ENCODE measurements around the gene PSMG3.
A peak's percentile ranks its signal among the peaks of the same experiment; 100 is the strongest.
"Not testable (repeated sequence)": the region's sequence is repeated elsewhere in the genome, so short reads cannot be mapped to it uniquely, and the experiment has no call there.

The PSMG3 gene

GRCh38 chr7:1531263-1531978, 38.4 kb downstream of the PSMG3 start:
- DNase-seq = peak in 1 of 2 experiments; percentile 9

GRCh38 chr7:1530946-1531262, 38.9 kb downstream of the PSMG3 start:
- DNase-seq = no peak

DNA sequence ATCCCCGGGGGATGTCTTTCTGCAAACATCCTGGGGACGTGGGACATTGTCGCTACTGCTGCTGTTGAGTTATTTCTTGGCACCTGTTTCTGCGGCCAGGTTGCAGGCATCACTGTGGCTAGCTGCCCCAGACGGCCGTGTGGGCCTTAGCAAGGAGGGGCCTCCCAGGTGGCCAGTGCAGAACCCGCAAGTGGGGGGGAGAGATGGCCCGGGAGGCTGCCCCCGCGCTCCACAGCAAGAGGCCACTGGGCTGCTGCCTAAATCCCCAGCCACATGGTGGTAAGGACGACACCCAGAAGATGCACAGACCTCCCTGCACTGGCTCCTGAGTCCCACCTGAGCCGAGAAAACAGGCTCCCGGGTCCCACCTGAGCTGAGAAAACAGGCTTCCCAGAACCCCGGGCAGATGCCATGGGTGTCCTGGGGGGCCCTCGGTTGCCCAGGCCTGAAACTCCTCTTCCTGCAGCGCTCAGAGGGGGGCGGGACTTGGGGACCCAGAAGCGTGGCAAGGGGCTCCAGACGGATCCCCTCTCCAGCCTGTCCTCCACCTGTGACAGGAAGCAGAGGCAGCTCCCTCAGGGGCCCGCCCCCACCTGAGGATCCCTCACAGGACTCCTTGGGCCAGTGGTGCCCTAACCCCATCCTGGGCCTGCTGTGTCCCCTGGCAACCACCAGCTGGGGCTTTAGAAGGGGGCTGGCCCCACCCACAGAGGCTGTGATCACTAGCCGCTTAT, 40.3 kb downstream of the PSMG3 start:
- no peak for DNase-seq

- no peak for DNase-seq
These were observed 43.5 kb downstream of the PSMG3 start for GRCh38 chr7:1526271-1526754.

DNA sequence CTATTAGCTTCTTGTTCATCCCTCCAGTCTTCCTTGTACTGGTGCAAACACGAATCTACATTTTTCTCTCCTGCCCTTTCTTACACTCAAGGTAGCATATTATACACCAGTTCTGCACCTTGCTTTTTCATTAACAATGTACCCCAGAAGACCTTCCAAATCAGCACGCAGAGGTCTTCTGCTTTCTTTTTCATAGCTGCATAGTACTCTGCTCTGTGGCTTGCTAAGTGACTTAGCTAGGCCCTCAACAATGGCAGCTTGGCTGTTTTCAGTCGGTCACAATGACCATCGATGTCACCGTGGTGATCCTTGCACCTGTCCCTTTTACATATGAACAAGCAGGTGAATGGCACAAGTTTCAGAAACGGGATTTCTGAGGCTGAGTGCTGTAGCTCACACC, 44.4 kb downstream of the PSMG3 start:
- no peak for DNase-seq

DNA sequence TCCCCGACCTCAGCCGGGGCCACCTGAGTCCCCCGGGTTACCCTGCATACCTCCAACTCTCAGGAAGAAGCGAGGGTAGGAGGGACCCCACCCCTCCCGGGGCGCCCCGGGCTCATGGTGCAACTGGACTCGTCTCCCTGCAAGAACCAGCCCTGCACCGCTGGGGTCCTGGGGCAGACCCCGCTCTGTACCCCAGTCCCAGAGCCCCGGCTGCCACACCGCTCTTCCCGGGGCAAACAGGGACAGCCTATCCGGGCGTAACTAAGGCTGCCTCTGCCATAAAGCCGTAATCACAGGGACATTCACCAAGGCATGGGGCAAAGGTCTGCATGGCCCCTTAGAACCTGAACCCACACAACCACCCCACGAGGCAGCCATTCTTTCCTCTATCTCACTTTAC, 46.0 kb downstream of the PSMG3 start:
- DNase-seq = no peak

DNA sequence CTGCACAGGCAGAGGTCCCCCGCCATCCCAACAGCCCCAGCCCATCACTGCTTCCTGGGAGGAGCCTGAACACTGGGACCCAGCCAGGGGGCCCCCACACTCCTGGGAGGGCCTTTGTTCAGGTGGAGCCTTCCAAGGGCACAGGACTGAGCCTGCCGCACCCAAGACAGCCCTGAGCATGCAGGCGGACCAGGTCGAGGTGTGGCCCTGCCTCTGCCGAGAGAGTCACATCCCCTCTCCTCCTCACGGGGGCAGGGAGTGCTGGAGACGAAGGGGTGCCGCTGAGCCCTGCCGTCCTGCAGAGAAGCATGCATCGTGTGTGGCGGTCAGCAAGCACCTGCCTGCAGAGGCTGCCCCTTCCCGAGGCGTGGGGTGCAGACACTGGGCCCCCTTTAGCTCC, 46.6 kb downstream of the PSMG3 start:
- no peak for DNase-seq

- DNase-seq = no peak
These were observed 48.4 kb downstream of the PSMG3 start for GRCh38 chr7:1521456-1521855.

DNA sequence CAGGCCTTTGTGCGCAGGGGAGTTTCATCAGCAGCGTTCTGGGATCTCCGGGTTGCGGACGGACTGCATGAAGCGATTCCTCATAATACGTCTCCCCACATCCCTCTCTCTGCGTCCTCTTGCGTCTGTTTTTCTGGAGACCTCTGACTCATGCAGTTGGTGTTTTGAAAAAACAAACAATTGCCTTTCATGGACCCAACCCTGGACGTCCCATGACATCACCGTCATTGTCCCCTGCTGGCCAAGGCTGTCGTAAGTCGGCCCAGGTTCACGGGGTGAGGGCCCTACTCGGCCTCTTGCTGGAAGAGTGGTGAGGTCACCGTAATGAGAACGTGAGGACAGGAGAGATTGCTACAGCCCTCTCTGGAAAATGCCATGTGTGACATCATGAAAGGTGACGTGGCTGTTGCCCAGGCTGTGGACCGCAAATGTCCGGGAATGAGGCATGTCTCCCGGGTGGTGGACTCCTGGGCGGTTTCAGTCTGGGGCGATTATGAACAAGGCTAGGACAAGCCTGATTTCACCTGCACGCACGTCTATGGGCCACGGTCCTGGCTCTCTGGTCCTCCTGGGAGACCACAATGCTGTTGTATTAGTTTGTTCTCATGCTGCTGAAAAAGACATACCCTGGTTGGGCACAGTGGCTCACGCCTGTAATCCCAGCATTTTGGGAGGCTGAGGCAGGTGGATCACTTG, 49.1 kb downstream of the PSMG3 start:
- DNase-seq = no peak

DNA sequence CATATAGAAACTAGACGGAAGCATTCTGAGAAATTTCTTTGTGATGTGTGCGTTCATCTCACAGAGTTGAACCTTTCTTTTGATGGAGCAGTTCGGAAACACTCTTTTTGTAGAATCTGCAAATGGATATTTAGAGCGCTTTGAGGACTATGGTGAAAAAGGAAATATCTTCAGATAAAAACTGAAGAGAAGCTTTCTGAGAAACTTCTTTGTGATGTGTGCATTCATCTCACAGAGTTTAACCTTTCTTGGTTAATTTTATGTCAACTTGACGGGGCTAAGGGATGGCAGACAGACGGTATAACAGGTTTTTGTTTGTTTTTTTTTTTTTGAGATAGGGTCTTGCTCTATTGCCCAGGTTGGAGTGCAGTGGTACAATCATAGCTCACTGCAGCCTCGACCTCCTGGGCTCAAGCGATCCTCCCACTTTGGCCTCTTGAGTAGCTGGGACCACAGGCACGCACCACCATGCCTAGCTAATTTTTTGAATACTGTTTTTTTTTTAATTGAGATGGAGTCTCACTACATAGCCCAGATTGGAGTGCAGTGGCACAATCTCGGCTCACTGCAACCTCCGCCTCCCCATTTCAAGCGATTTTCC, 50.4 kb downstream of the PSMG3 start:
- DNase-seq = not testable (repeated sequence)

Data from AML-193 (cell line).